PC-9 (cell line): ENCODE results near the gene STUM. TPM values are rescaled to one million over a fixed set of nuclear protein-coding genes. Genes with fewer than 3 reads are reported as not detected.

Source experiments
- BruUV-seq: library from RNA; stranded (reverse); fragments of 400-500 nt; replicated peaks from 2 replicates; lab custom pipeline; 2021; lab: Mats Ljungman, UMichigan
- CTCF ChIA-PET: fragments of 300-600 bp; sonication (Branson Sonifier 250); formaldehyde crosslinking; loops from one replicate; lab custom pipeline; 2022; ENCODE audit warnings: antibody characterized with exemption; lab: Charles Lee
- POLR2A ChIA-PET: fragments of 300-600 bp; sonication (Branson Sonifier 250); formaldehyde crosslinking; loops from one replicate; lab custom pipeline; 2022; ENCODE audit warnings: antibody characterized with exemption; ENCODE audit not compliant: unreplicated experiment; lab: Charles Lee
- DNase-seq, 2 experiments: peaks; one replicate each; pipeline versions ENCODE4 v3.0.0 to v3.0.0-alpha.2; 2015 to 2022; ENCODE audit warnings: mixed read lengths in 1 of 2
- H2AFZ ChIP-seq: fragments of 200-600 bp; sonication (generic); 2 replicates; pipeline ENCODE4 v1.8.1; 2017; ENCODE audit warnings: antibody characterized with exemption
- H3F3A ChIP-seq: fragments of 200-600 bp; sonication (generic); 2 replicates; pipeline ENCODE4 v1.8.1; 2017; ENCODE audit warnings: antibody characterized with exemption, mild to moderate bottlenecking, low read depth; ENCODE audit not compliant: insufficient read depth
- H3K27ac ChIP-seq: fragments of 200-600 bp; sonication (generic); 2 replicates; pipeline ENCODE4 v1.6.1; 2016; ENCODE audit warnings: mixed run types
- H3K27me3 ChIP-seq: fragments of 200-600 bp; sonication (generic); 2 replicates; pipeline ENCODE4 v1.6.1; 2016; ENCODE audit warnings: low read depth, mixed run types; ENCODE audit not compliant: insufficient read depth
- H3K36me3 ChIP-seq: fragments of 200-600 bp; sonication (generic); 2 replicates; pipeline ENCODE4 v1.6.1; 2016; ENCODE audit warnings: low read depth, mixed run types
- H3K4me1 ChIP-seq: fragments of 200-600 bp; sonication (generic); replicated peaks from 2 replicates; pipeline ENCODE4 v1.6.1; 2016; ENCODE audit warnings: mixed run types; ENCODE audit not compliant: insufficient read depth
- H3K4me2 ChIP-seq: fragments of 200-600 bp; sonication (generic); 2 replicates; pipeline ENCODE4 v1.6.1; 2017; ENCODE audit warnings: mixed run types
- H3K4me3 ChIP-seq: fragments of 200-600 bp; sonication (generic); 2 replicates; pipeline ENCODE4 v1.6.1; 2016; ENCODE audit warnings: mixed run types
- H3K79me2 ChIP-seq: fragments of 200-600 bp; sonication (generic); 2 replicates; pipeline ENCODE4 v1.6.1; 2017; ENCODE audit warnings: low read depth, mixed run types
- H3K9me2 ChIP-seq: fragments of 200-600 bp; sonication (generic); 2 replicates; pipeline ENCODE4 v1.8.1; 2017; ENCODE audit warnings: mild to moderate bottlenecking; ENCODE audit not compliant: insufficient read depth
- H3K9me3 ChIP-seq: fragments of 200-600 bp; sonication (generic); 2 replicates; pipeline ENCODE4 v1.8.1; 2016; ENCODE audit warnings: low read depth; ENCODE audit not compliant: insufficient read depth
- H4K20me1 ChIP-seq: fragments of 200-600 bp; sonication (generic); 2 replicates; pipeline ENCODE4 v1.8.1; 2017; ENCODE audit not compliant: insufficient read depth
- EZH2 ChIP-seq: fragments of 200-600 bp; sonication (generic); IDR thresholded peaks from 2 replicates; pipeline ENCODE4 v1.8.0; 2017; ENCODE audit warnings: antibody characterized with exemption, low read depth
- intact Hi-C: fragments of 100-400 bp; cut with micrococcal nuclease; formaldehyde crosslinking; loops from one replicate; pipeline ENCODE4 v1.10.0; 2022; ENCODE audit not compliant: unreplicated experiment
- total RNA-seq: library from RNA; stranded (reverse); gene quantifications from 2 replicates; pipeline ENCODE4 v1.2.3, GENCODE V29; 2021
- TF ChIP-seq, protein P1 (sequence below): fragments of 200-600 bp; sonication (generic); conservative IDR thresholded peaks from 2 replicates; pipeline ENCODE4 v1.6.1; 2017; ENCODE audit warnings: mixed run types, antibody characterized with exemption, mild to moderate bottlenecking, moderate library complexity

Gene STUM
- total RNA-seq, 1 experiment from 2014 or later: not detected

DNA sequence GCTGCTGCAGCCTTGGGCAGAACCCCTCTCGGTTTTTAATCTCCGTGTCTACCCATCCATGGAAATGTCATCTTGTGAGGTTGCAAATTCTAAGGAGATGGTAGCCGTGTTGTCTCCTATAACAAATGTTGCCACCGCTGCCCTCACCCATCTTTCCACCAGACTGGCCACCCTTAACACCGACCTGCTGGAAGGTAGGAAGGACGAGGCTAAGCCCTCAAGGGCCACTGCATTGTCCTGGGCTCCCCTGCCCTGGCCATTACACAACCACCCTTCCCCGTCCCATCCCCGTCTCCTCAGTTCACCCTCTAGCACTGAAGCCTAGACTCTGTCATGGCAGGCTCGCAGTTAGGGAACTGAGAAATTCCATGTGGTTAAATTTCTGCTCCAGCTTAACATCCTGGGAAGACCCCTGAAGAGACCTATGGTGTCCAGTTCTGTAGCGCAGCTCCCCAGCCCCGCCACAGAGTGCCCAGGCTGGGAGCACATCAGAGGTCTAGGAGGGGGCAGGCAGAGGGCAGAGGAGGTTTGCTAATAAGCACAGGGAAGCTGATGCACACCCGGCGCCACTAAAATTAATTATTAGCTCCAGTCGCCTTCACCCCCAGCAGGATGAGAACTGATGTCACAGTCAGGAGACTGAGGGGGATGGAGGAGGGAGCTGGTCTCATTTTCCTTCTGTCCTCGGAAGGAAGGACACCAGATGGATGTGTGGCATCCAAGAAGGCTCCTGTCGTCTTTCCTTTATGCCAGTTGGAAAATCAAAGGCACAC lies 38.3 kb downstream of the STUM start:
- intact Hi-C loops: no loop called here
- Histone ChIP-seq H2AFZ (no peak overlapping the region), H3K27me3 (peaks cover 60% of the 10 kb centered on the region), H4K20me1 (0 out of 2 replicates have a peak, but pooled peaks cover 3% of the 10 kb centered on the region), H3K79me2 (no peaks in the 10 kb centered on the region), H3K9me3 (no peaks in the 10 kb centered on the region), H3K4me3 (no peak overlapping the region), H3K4me1 (no peaks in the 10 kb centered on the region), H3K36me3 (no peaks in the 10 kb centered on the region), H3K4me2 (no peak overlapping the region), H3K9me2 (no peaks in the 10 kb centered on the region), H3F3A (no peaks in the 10 kb centered on the region), H3K27ac (no peak overlapping the region)
- POLR2A ChIA-PET: no interaction called here
- no TSS peak for BruUV-seq
- CTCF ChIA-PET: no interaction called here
- no peak for DNase-seq
- TF ChIP-seq, protein P1, sequence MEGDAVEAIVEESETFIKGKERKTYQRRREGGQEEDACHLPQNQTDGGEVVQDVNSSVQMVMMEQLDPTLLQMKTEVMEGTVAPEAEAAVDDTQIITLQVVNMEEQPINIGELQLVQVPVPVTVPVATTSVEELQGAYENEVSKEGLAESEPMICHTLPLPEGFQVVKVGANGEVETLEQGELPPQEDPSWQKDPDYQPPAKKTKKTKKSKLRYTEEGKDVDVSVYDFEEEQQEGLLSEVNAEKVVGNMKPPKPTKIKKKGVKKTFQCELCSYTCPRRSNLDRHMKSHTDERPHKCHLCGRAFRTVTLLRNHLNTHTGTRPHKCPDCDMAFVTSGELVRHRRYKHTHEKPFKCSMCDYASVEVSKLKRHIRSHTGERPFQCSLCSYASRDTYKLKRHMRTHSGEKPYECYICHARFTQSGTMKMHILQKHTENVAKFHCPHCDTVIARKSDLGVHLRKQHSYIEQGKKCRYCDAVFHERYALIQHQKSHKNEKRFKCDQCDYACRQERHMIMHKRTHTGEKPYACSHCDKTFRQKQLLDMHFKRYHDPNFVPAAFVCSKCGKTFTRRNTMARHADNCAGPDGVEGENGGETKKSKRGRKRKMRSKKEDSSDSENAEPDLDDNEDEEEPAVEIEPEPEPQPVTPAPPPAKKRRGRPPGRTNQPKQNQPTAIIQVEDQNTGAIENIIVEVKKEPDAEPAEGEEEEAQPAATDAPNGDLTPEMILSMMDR: no peak
- TF ChIP-seq EZH2: no peak

DNA sequence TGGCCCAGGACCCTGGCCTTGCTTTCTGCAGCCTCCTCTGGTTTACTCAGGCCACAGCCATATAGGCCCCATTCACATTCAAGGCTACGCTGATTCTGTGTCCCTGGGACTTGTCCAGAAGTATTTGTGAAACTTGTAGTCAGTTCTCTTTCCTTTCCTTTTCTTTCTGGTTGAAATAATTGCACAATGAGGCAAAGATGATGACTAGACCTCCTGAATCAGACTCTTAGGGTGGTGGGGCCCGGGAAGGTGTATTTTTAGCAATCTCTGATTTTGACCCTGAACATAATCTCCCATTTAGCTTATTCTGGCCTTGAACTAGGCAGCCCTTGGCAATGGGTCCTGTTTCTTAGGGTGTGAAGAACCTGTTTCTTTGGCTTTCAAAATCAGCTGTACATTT lies 39.9 kb downstream of the STUM start:
- Histone ChIP-seq H4K20me1 (0 out of 2 replicates have a peak, but pooled peaks cover 3% of the 10 kb centered on the region), H2AFZ (no peak overlapping the region), H3K4me1 (no peaks in the 10 kb centered on the region), H3K4me2 (no peak overlapping the region), H3K79me2 (no peaks in the 10 kb centered on the region), H3K36me3 (no peaks in the 10 kb centered on the region), H3K27me3 (peaks cover 63% of the 10 kb centered on the region), H3K27ac (no peak overlapping the region), H3K4me3 (no peak overlapping the region), H3K9me3 (no peaks in the 10 kb centered on the region), H3K9me2 (no peaks in the 10 kb centered on the region), H3F3A (no peaks in the 10 kb centered on the region)
- intact Hi-C loops: no loop called here
- CTCF ChIA-PET: no interaction called here
- POLR2A ChIA-PET: no interaction called here
- no TSS peak for BruUV-seq
- DNase-seq: no peak
- TF ChIP-seq EZH2: no peak
- TF ChIP-seq, protein P1: no peak

DNA sequence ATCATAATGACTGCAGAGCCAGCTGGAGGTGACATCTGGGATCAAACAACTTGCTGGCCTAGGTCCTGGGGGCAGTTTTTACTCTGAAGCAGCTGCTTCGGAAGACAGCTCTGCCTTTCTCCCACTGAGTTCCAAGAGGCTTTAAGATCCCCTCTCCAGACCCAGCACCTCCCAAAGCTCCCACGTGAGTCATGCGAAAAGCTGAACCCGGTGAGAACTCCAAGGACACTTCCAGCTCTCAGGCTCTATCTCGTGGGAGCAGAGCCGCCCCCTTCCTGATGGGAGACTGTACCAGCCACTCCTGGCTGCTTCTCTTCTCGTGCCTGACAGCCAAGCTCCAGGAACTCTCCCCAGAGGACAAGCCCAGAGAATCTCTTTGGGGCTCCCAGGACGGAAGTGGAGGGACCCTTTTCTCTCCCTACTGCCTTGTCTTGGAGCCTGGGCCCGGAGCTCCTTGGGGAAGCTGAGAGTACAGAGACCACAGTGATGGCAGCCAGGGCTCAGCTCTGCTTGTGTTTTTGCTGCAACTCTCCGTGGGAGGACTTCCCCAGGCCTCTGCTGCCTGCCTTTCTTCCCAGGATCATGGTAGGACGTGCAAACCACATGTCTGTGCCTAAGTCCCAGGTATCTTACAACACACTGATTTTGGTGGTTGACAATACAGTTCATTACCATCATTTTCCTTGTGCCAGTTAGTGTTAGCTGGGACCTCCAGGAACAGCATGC lies 40.6 kb downstream of the STUM start:
- no peak overlapping the region for H3K27ac ChIP-seq
- no peak for DNase-seq
- H3K27me3 ChIP-seq: peaks cover 63% of the 10 kb centered on the region
- 0 out of 2 replicates have a peak, but pooled peaks cover 3% of the 10 kb centered on the region for H4K20me1 ChIP-seq
- no TSS peak for BruUV-seq
- no peaks in the 10 kb centered on the region for H3K79me2 ChIP-seq
- no peaks in the 10 kb centered on the region for H3K36me3 ChIP-seq
- H3F3A ChIP-seq: no peaks in the 10 kb centered on the region
- intact Hi-C loops: no loop called here
- no peaks in the 10 kb centered on the region for H3K9me2 ChIP-seq
- no peak overlapping the region for H3K4me2 ChIP-seq
- ChIA-PET CTCF (no interaction called here), POLR2A (no interaction called here)
- H3K9me3 ChIP-seq: no peaks in the 10 kb centered on the region
- H2AFZ ChIP-seq: no peak overlapping the region
- no peaks in the 10 kb centered on the region for H3K4me1 ChIP-seq
- TF ChIP-seq, protein P1: no peak
- TF ChIP-seq EZH2: no peak
- no peak overlapping the region for H3K4me3 ChIP-seq
